ENCODE results near the gene RAB25.

RAB25 gene

DNA sequence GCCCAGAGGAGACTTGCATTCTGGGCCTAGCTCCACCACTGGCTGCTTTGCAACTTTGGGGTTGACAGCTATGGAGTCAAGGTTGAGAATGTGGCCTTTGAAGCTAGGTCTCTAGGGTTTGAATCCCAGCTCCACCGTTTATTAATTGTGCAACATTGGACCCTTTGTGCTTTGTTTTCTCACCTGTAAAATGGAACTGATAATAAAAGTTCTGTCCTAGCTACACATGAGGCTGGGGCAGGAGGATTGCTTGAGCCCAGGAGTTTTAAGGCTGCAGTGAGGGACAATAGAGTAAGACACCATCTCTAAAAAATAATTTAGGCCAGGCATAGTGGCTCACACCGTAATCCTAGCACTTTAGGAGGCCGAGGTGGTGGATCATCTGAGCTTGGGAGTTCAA is 38.3 kb downstream of the RAB25 start:
- FAIRE-seq (no peak), DNase-seq (ENCODE audit: insufficient read length, low spot score) (no peak)

DNA sequence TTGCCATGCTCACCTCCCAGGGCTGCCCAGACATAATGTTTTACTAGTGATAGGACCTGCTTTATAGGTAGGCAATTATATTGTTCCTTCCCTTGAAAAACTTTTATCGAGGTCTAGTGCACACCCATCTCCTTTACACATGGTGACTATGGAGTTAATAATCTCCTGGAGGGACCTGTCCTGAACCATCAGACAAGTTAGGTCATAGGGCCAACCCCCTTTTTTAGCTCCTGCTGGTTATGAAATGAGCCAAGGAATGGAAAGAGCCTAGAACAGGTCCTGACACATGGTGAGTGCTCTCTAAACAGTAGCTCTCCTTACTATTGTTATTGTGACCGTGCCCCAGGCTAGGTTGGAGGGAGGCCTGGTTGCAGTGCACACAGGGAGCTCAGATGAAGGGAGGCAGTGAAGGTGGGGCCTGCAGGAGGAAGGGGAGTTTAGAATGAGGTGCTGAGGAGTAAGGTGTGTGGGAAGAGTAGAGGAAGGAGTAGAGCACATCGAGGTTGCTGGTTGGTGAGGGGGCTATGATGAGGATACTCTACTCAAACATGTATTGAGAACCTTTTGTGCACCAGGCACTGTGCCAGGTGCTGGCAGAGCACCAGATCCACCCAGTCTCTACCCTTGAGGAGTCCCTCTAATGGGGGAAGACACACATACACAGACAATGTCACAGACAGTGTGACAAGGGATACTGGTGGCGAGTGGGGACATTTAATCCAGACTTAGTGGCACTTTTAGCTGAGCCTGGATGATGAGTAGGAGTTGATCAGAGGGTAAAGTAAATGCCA is 39.4 kb downstream of the RAB25 start:
- DNase-seq (ENCODE audit: insufficient read length, low spot score) (no peak), FAIRE-seq (no peak)

DNA sequence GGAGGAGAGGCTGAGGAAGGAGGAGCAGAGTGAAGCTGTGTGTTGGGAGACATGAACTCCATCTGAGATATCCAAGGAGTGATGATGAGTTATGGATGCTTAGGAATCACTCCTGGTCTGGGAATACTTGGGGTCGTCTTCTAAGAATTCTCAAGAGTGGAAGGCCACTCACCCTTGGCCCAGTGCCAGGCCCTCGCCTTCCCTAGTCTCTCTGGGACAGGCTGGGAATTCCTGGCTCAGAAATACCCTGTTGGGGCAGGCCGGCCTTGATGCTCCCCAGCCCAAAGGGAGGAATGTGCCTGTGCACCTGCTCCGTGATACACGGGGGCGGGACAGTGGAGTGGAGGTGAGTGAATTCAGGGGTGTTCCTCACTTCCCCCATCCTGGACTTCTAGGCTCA is 40.9 kb downstream of the RAB25 start:
- FAIRE-seq (no peak), DNase-seq (ENCODE audit: insufficient read length, low spot score) (no peak)

DNA sequence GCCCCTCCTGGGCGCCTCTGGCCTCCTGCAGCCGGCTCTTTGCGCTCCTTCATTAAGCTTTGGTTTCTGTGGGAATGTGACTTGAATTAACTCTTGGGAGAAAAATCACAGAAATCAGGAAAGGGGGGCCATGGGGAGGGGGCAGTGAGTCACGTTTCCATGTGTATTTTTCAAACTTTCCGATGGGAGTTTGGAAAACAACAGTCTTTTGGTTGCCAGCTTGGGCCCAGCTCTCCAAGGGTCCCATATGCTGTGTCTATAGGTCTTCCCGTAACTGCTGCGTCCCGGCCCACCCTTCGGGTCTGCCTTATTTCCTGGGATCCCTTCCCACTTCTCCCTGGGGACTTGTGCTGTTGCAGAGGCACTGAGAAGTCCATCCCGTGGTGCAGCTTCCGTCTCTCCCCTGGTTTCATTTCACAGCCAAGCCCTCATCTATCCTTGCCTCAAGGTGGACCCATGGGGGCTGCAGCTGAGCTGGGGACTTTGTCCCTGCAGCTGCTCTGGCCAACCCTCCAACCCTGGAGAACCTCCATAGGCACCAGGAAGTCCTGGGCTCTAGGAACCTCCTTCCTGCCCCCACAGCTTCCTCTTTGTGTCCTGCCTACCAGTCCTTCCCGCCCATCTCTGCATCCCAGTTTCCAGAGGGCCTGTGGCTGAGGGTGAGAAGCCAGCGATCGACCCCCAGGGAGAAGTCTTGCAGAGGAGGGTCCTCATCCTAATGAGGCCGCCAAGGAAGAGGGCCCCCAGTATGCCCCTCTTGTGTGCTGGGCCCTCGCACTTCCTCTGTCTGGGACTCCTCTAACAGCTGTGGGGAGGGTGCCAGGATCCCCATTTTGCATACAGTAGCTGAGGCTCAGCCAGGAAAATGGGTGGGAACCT is 41.9 kb downstream of the RAB25 start:
- no peak for FAIRE-seq
- DNase-seq (ENCODE audit: insufficient read length, low spot score): no peak

DNA sequence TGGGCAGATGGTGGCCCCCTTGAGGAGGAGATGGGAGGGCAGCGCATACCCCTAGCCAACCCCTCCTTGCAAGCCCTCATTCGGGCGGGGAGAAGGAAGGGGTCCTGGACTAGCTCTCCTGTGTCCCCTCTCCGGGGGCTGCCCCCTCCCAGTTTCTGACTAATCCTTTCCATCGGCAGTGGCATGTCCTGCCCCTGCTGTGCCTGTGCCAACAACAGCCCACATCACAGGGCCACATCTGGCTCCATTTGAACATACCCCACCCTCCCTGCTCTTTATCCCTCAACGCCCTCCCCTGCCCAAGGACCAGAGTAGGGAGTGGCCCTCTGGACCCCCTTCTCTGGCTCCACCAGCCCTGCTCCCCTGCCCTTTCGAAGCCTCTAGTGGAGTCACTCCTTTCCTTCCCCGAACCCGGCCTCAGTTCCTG is 42.6 kb downstream of the RAB25 start:
- no peak for FAIRE-seq
- DNase-seq (ENCODE audit: insufficient read length, low spot score): no peak

DNA sequence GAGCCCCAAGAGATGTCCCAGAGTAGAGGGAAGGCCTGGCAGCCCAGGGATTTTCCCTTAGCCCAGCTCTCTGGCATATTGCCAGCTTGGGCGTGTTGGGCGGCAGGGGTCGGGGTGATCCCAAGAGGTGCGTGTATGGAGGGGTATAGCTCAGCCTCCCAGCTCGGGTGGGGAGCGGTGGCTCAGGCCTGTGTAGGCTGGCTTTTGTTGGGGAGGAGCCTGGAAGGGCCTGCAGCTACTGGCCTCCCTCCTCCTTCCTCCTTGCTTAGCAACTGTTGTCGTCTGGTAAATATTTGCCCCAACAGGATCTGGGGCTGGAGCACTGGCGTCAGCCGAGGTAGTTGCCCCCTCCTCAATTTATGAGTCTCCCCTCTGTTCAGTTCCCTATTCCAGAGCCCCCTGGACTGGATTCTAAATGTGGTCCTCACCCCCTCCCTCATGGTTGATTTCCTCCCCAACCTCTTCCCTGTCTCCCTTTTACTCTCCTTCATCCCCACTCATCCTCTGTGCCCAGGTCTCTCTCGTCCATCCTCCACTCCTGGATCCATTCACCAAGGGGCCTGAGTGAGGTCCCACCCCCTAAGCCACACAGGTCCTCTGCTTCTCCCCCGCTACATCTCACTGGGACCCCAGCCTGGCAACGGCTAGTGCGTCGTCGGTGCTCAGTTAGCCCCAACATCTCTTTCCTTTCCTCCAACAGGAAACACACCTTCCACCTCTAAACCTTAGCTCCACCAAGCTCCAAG is 43.3 kb downstream of the RAB25 start:
- DNase-seq (ENCODE audit: insufficient read length, low spot score): no peak
- FAIRE-seq: peak; percentile 31

DNA sequence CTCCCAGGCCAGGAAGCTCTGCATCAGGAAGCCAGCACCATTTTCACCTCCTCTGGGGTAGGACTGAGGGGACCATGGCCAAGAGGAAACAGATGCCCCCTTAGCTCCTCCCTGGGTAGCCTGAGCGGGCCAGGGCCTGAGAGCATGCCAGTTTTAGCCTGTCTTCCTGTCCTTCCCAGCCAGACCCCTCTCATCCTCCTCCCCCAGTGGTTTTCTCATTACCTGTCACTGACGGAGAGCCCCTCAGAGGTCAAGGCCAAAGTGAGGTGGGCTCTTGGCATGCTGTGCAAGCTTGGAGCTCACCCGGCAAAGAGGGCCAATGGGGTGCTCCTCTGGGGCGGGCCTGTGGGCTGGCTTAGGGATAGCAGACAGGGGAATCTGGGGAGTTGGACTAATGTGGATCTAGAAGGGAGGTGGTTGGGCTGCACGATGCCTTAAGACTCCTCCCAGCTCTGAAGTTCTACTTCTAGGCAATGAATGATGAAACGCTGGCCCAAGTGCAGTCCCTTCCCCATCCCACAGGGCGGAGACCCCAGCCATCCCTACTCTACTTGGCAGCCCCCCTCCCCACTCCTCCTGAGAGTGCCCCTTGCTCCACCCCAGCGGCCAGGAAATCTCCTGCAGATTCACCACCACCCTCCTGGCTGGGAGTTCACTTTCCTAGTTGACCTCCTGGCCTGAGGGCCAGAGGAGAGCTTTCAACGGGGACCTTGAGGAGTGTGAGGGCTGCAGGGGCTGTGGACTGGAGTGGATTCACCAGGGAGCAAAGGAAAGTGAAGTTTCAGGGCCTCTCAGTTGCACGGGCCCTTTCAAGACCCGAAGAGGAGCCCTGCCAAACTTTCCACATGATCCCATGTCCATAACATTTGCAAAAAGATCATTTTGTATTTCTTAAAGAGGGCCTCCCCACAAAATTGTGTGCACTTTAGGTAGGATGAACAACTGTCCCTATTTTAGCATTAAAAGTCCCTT is 44.2 kb downstream of the RAB25 start:
- FAIRE-seq: no peak
- no peak for DNase-seq (ENCODE audit: insufficient read length, low spot score)

DNA sequence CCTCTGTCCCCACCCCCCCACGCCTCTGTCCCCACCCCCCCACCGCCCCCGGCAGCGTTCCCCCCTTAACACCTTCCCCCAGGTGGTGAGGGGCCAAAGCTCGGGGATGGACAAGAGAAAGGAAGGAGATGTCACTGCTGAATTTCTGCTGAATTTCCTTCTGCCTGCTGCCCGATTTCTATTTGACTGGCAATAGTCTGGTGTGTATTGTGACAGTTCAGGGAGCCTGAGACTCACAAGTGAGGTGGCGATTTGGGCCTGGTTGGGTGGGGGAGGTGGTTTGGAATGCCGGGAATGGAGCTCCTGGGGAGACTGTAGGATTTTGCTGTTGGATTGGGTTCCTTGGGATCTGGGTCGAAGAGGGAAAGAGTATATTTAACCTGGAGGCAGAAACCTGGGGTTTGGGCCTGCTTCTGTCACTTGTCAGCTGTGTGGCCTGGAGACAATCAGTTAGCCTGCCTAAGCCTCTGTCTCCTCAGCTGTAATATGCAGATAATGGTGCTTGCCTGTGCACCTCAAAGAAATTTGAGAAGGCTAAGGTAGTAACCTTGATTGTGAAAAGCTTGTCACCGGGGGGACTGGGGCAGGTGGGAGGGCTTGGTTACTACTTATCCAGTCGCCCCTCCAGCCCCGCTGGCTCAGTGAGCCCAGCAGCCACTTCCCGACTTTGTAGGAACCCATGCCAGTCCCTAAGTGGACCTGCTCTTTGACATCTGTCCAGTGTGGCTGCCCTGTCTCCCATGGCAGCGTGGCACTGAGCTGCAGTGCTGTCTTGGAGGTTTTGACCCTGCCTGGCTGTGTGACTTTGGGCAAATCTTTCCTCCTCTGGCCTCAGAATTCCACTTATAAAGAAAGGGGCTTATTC is 45.9 kb downstream of the RAB25 start:
- FAIRE-seq: peak; percentile 61
- DNase-seq (ENCODE audit: insufficient read length, low spot score): no peak

DNA sequence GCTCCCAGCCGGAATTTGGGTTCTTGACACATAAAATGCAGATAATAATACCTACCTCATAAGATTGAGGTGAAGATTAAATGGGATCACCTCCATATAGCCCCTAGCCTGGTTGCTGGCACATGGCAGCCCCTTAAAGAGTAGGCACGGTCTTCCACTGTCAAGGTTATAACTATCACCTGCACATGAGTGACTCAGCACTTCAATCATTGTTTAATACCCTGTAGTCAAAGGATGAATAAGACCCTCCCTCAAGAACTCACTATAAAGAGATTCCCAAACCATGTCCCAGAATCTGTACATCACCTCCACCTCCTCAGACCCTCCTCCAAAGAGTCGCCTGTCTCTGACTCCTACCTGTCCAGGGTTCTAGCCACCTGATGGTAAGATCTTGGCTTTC is 47.1 kb downstream of the RAB25 start:
- FAIRE-seq (no peak), DNase-seq (ENCODE audit: insufficient read length, low spot score) (no peak)

DNA sequence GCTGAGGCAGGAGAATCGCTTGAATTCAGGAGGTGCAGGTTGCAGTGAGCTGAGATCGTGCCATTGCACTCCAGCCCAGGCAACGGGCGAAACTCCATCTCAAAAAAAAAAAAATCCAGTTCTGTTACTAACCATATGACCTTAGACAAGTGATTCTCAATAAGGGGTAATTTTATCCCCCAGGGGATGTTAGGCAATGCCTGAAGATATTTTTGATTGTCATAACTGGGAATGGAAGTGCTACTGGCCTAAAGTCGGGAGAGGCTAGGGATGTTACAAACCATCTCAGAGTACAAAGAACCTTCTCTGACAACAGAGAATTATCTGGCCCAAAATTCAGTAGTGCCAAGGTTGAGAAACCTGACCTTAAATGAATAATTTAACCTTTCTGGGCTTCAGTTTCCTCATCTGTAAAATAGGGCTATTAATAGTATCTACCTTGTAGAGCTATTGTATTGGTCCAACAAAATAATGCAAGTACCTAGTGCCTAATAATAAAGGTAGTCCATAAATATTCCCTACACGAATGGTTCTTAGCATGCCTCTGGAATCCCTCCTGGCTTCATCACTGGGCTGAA is 47.8 kb downstream of the RAB25 start:
- no peak for FAIRE-seq
- DNase-seq (ENCODE audit: insufficient read length, low spot score): no peak

DNA sequence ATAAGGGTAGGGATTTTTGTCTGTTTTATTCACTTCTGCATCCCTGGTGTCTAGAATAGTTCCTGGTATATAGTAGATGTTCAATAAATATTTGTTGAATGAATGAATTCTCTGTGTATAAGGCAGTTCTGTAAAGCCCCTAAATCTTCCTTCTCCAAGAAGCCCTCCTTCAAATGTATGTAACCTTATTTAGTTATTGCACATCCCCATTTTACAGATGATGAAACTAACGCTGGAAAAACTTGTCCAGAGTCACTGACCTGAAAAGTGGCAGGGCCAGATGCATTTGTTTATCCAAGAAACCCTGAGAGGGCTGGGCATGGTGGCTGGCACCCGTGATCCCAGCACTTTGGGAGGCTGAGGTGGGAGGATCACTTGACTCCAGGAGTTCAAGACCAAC is 49.3 kb downstream of the RAB25 start:
- FAIRE-seq (no peak), DNase-seq (ENCODE audit: insufficient read length, low spot score) (no peak)

DNA sequence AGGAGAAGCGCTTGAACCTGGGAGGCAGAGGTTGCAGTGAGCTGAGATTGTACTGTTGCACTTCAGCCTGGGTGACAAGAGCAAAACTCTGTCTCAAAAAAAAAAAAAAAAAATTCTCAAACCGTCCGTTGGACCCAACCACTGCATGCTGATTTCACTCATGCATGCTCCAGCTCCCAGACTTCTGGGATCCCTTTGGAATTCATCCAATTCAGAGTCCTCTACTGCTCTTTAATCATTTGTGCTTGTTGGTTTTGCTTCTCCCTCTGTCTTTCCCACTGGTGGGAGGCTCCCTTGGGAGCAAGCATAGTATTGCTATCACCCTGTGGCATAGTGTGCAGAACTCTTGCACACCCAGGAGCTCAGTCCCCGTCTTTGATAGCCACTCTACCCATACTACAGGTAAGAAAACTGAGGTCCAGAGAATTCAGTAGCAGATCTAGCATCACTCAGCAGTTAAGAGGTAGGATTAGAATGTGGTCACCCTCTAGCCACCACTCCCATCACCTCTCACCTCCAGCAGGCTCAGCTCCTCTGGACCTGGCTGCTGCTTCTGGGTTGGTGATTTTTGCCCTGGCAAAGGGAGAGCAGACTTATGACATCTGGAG is 50.5 kb downstream of the RAB25 start:
- FAIRE-seq: no peak
- no peak for DNase-seq (ENCODE audit: insufficient read length, low spot score)

DNA sequence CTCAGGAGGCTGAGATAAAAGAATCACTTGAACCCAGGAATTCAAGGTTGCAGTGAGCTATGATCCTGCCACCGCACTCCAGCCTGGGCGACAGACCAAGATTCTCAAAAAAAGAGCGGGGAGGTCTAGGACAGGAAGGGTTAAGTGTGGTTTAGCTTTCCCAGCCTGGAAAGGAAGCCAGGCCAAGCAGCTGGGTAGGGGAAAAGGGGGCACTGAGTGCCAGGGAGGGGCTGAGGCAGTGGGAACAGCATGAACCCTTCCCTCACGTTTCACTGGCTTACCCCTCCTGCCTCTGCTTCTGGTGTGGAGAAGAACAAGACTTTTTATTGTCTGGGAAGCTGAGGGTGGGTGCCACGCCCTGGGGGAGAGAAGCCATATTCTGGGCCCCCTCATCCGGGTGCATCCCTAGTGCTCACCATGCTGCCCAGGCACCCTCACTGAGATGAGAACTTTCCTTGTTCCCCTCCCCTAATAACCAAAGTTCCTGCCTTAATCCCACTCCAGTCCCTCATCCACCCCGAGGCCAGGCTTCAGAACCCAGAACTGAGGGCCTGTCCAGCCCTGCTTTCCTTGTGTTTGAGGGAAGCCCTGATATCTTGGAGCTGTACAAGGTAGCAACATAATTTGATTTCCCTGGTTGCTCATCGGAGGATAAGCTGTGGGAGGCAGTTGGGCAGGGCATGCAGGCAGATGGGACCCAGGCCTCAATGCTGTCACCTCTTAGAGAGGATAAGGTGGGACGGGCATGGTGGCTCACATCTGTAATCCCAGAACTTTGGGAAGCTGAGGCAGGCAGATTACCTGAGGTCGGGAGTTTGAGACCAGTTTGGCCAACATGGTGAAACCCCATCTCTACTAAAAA is 51.5 kb downstream of the RAB25 start:
- DNase-seq (ENCODE audit: insufficient read length, low spot score): no peak
- FAIRE-seq: no peak

DNA sequence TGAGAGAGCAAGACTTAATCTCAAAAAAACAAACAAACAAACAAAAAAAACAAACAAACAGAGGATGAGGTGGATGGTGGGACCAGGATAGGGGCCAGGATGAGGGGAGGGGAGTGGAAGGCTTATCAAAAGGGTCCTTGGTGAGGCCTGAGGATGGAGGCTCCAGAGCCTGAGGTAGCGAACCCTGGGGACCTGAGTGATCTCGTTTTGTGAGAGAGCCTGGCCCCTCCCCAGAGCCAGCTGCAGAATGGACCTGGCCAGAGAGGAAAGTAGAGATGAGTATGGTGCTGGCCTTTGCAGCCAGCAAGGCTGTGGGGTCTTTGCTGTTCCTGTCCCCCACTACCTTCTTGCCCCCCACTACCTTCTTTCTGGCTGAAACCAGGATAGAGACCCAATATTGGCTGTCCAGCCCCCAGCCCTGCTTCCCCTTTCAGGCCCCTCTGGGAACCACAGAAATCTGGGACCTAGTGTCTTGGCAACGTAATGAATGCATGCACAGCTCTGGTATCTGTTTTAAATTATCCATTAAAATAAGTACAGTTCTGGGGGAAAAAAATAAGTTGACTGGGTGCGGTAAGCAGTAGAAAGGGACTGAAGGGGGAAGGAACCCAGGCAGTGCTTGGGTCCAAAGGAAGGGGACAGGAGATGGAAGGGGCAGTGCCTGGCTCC is 52.5 kb downstream of the RAB25 start:
- DNase-seq (ENCODE audit: insufficient read length, low spot score) (no peak), FAIRE-seq (no peak)

DNA sequence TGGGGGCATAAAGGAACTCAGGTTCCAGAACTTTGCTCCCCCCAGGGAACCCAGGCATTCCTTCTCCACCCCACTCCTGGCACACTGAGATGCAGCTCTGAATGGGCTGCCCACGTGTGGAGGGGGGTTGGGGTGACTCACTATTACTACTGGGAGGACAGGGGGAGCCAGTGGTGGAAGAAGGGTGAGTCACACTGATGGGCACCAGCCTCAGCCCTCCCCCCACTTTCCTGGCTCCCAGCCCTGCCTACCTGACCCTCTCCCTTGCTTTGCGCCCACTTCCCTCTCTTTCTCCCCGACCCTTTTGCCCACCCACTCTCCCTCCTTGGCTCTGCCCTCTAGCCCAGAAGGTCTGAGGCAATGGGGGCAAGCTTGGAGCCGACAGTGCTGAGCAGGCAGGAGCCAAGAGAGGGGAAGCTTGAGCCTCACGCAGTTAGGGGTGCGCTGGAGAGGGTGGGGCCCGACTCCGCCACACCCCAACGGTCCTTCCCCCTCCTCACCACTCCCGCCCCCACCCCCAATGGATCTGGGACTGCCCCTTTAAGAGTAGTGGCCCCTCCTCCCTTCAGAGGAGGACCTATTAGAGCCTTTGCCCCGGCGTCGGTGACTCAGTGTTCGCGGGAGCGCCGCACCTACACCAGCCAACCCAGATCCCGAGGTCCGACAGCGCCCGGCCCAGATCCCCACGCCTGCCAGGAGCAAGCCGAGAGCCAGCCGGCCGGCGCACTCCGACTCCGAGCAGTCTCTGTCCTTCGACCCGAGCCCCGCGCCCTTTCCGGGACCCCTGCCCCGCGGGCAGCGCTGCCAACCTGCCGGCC is 53.4 kb downstream of the RAB25 start, which contains the start of gene LMNA:
LMNA (plus strand) TSS at position 611 of the 818 bp plus-strand sequence. CDS start 208 bp downstream, outside the sequence.
- DNase-seq (ENCODE audit: insufficient read length, low spot score) (peak; percentile 65), FAIRE-seq (no peak)

DNA sequence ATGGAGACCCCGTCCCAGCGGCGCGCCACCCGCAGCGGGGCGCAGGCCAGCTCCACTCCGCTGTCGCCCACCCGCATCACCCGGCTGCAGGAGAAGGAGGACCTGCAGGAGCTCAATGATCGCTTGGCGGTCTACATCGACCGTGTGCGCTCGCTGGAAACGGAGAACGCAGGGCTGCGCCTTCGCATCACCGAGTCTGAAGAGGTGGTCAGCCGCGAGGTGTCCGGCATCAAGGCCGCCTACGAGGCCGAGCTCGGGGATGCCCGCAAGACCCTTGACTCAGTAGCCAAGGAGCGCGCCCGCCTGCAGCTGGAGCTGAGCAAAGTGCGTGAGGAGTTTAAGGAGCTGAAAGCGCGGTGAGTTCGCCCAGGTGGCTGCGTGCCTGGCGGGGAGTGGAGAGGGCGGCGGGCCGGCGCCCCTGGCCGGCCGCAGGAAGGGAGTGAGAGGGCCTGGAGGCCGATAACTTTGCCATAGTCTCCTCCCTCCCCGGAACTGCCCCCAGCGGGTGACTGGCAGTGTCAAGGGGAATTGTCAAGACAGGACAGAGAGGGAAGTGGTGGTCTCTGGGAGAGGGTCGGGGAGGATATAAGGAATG is 54.1 kb downstream of the RAB25 start:
- FAIRE-seq (no peak), DNase-seq (ENCODE audit: insufficient read length, low spot score) (no peak)

Measured in GM19239 (cell line).